SH-SY5Y (cell line): ENCODE data around the gene IFT43.

ENCODE experiments used
- GATA2 ChIP-seq: IDR thresholded peaks from 2 replicates; pipeline ENCODE4 v1.6.1; 2011; ENCODE audit warnings: mild to moderate bottlenecking, low read depth, low read length
- GATA3 ChIP-seq: IDR thresholded peaks from 2 replicates; pipeline ENCODE4 v1.6.1; 2011; ENCODE audit warnings: low read depth, mild to moderate bottlenecking, low read length, moderate library complexity

DNA sequence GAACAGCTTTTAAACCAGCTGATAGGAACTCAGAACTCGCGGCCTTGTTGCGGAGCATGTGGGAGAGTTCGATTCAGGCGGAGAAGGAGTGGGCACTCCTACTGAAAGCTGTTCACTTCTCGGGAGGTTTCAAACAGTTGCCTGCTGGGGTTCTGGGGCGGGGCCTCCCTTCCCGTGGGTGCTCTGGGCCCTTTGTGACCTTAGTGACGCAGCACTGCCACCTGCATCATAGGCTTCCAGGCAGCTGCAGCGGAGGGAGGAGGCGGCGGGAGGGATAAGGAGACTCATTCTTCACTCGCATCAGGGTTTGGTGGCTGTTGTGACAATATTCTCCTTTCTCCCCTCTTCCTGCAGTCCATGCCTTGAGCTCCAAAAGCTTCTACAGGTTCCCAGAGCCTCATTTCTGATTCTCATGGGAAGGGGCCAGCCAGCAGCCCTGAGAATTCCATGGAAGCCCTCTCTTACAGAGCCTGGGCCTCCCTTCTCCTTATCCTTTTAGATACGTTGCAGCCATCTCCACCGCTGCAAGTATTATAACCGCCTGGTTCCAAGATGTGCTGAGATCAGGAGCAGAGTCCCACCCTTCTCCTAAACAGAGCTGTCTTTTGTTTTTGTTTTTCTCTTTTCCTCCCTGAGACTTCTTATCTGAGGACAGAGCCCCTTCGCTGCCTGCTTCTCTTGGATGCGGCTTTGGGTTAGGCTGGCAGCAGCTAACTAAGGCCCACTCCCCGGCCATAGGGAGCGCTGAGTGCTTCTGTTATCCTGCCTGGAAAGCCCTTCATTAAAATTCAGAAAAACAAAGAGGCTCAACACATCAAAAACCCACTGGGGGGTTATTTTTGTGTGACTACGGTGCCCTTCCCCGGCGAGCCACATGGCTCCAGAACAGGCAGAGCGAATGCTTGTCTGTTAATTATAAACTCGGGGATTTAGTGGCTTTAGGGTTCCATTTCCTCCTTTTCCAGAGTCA, 98.5 kb downstream of the IFT43 start:
- TF ChIP-seq GATA2 (no peak), GATA3 (no peak)
